HG02943 (cell line): ENCODE results near the gene TMEM62.
"Not testable (repeated sequence)": the region's sequence is repeated elsewhere in the genome, so short reads cannot be mapped to it uniquely, and the experiment has no call there.

Experiments used
- ATAC-seq: cut with Tn5 transposase; IDR thresholded peaks from one replicate; pipeline ENCODE4 v1.9.1; 2021; ENCODE audit warnings: mild to moderate bottlenecking, low read depth, moderate library complexity; ENCODE audit not compliant: unreplicated experiment

TMEM62 gene

GRCh38 chr15:43118829-43119228 lies 14.6 kb upstream of the TMEM62 start:
- ATAC-seq = no peak

GRCh38 chr15:43121863-43122262 lies 11.5 kb upstream of the TMEM62 start:
- no peak for ATAC-seq

- no peak for ATAC-seq
Observed at GRCh38 chr15:43125100-43125661, 8.2 kb upstream of the TMEM62 start.

- no peak for ATAC-seq
Observed at GRCh38 chr15:43126356-43126755, 7.0 kb upstream of the TMEM62 start.

GRCh38 chr15:43127752-43128151 lies 5.6 kb upstream of the TMEM62 start:
- no peak for ATAC-seq

GRCh38 chr15:43128174-43128979 lies 5.0 kb upstream of the TMEM62 start:
- not testable (repeated sequence) for ATAC-seq

- no peak for ATAC-seq
Observed at GRCh38 chr15:43128980-43129335, 4.4 kb upstream of the TMEM62 start.

GRCh38 chr15:43132830-43133429 lies 456 bp upstream of the TMEM62 start:
- ATAC-seq = no peak

- no peak for ATAC-seq
Observed at GRCh38 chr15:43134157-43134635, 810 bp downstream of the TMEM62 start.

- ATAC-seq = no peak
Observed at GRCh38 chr15:43135351-43135750, 2.0 kb downstream of the TMEM62 start.

GRCh38 chr15:43143203-43143941 lies 10.0 kb downstream of the TMEM62 start:
- ATAC-seq = no peak

GRCh38 chr15:43144512-43144911 lies 11.1 kb downstream of the TMEM62 start:
- ATAC-seq = no peak

GRCh38 chr15:43146184-43146583 lies 12.8 kb downstream of the TMEM62 start:
- no peak for ATAC-seq

- ATAC-seq = no peak
Observed at GRCh38 chr15:43150191-43150929, 17.0 kb downstream of the TMEM62 start.

GRCh38 chr15:43151688-43152087 lies 18.3 kb downstream of the TMEM62 start:
- no peak for ATAC-seq

GRCh38 chr15:43153269-43153668 lies 19.9 kb downstream of the TMEM62 start:
- no peak for ATAC-seq

GRCh38 chr15:43165801-43166325 lies 32.5 kb downstream of the TMEM62 start:
- ATAC-seq = no peak

- ATAC-seq = not testable (repeated sequence)
Observed at GRCh38 chr15:43167261-43167660, 33.9 kb downstream of the TMEM62 start.

- ATAC-seq = no peak
Observed at GRCh38 chr15:43168192-43169107, 35.1 kb downstream of the TMEM62 start.
